SJSA1 (cell line): ENCODE measurements around the gene PCMT1. TPM values are rescaled to one million over a fixed set of nuclear protein-coding genes. Genes with fewer than 3 reads are reported as not detected.
A peak's percentile ranks its signal among the peaks of the same experiment; 100 is the strongest.

ENCODE experiments used
- DNase-seq, 2 experiments: peaks; one replicate each; pipeline ENCODE4 v3.0.0-alpha.2; 2015 to 2020; ENCODE audit warnings: low spot score in 2 of 2, low read depth in 1 of 2
- H3K27ac ChIP-seq: fragments of 250-450 bp; sonication (Bioruptor Pico); 2 replicates; pipeline ENCODE4 v1.5.1; 2020; ENCODE audit warnings: mild to moderate bottlenecking, moderate library complexity
- H3K27me3 ChIP-seq: fragments of 250-450 bp; sonication (Bioruptor Pico); replicated peaks from 2 replicates; pipeline ENCODE4 v1.5.1; 2020; ENCODE audit warnings: mild to moderate bottlenecking, moderate library complexity
- H3K36me3 ChIP-seq: fragments of 250-450 bp; sonication (Bioruptor Pico); 2 replicates; pipeline ENCODE4 v1.5.1; 2020; ENCODE audit warnings: mild to moderate bottlenecking
- H3K4me1 ChIP-seq: fragments of 250-450 bp; sonication (Bioruptor Pico); replicated peaks from 2 replicates; pipeline ENCODE4 v1.6.1; 2021; ENCODE audit warnings: mild to moderate bottlenecking
- H3K4me3 ChIP-seq: fragments of 250-450 bp; sonication (Bioruptor Pico); 2 replicates; pipeline ENCODE4 v1.5.1; 2020; ENCODE audit warnings: mild to moderate bottlenecking
- H3K9me3 ChIP-seq: fragments of 250-450 bp; sonication (Bioruptor Pico); replicated peaks from 2 replicates; pipeline ENCODE4 v1.5.1; 2020; ENCODE audit warnings: mild to moderate bottlenecking
- total RNA-seq: library from RNA; depleted of rRNA; stranded (reverse); fragments of >200 nt; shearing (Covaris generic); gene quantifications from 2 replicates; pipeline ENCODE4 v1.2.3, GENCODE V29; 2014; rRNA removed

The PCMT1 gene
- 90.1 and 199 TPM in 2 replicates for total RNA-seq

DNA sequence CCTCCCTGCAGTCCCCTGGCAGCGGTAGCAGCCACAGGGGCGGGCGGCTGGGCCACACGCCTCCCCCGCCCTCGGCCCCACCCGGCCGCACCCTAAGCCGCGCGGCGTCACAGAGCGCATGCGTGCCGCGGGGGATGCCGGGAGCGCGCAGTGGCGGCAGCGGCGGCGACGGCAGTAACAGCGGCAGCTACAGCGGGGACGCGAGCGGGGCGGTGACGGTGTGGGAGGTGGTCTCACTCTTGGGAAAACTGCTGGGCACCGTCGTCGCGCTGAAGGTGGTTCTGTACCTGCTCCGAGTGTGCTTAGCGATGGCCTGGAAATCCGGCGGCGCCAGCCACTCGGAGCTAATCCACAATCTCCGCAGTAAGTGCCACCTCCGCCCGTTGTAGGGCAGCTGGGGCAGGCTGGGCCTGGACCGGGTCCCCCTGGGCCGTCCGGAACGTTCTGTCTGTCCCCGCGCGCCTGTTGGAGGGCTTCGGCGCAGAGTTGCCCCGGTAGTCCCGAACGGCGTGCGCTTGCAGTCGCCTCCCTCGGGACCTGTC is at the start of gene PCMT1:
TSS of gene PCMT1 (plus strand) at position 148 of the 542 bp plus-strand sequence. CDS start at position 309, 161 bp downstream.
- peak; percentile 79 to 94 for DNase-seq
- Histone ChIP-seq H3K4me3 (peak within 1 kb of the TSS; percentile 95), H3K4me1 (peaks cover 27% of the 10 kb centered on the region), H3K36me3 (peaks cover 16% of the 10 kb centered on the region), H3K27me3 (no peaks in the 10 kb centered on the region), H3K27ac (peak within 1 kb of the TSS; percentile 46), H3K9me3 (peaks cover 4% of the 10 kb centered on the region; the same call in 1 of the 2 replicates)

DNA sequence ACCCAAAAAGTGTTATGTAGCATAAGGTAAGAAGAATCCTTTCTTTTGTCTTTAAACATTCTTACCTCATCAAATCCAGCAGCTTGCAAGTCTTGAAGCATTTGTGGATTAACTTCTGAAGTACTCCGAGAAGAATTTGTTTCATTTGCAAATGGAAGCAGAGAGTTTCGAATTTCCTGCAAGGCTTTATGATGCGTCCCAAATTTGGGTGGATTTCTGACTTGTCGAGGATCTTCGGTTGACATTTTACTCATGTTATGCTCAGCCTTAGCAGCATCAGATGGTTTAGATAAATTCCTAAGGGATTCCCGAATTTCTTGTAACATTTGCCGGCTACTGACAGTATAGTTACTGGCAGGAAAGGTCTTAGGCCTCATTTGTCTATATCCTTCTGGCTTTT is 47.8 kb upstream of the PCMT1 start:
- no peak for DNase-seq
- Histone ChIP-seq H3K4me3 (no peak overlapping the region), H3K27ac (no peak overlapping the region)

DNA sequence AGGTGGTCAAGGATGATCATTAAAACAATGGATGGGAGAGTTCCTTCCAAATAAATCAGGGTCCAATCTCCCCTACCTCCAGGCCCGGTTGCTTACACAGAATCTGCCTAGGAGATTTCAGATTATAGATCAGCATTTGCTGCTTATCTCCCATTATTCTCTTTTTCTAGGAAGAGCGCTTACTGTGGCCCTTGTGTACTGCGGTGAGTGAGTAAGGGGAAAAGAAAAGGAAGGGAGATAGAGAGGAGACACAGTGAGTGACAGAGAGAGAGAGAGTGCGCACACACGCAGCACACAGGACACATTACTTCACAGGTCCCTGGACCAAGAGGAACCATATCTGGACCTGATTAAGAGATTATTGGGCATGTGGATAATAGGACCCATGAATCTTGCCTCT is 37.8 kb upstream of the PCMT1 start:
- Histone ChIP-seq H3K27me3 (no peaks in the 10 kb centered on the region), H3K9me3 (no peaks in the 10 kb centered on the region), H3K27ac (no peak overlapping the region), H3K36me3 (peaks cover 21% of the 10 kb centered on the region), H3K4me3 (no peak overlapping the region), H3K4me1 (peaks cover 7% of the 10 kb centered on the region)
- DNase-seq = no peak

More for the DNA sequence above, 47.8 kb upstream of the PCMT1 start:
- Histone ChIP-seq H3K27me3 (no peaks in the 10 kb centered on the region), H3K9me3 (no peaks in the 10 kb centered on the region), H3K4me1 (peaks cover 6% of the 10 kb centered on the region), H3K36me3 (peaks cover 51% of the 10 kb centered on the region)

DNA sequence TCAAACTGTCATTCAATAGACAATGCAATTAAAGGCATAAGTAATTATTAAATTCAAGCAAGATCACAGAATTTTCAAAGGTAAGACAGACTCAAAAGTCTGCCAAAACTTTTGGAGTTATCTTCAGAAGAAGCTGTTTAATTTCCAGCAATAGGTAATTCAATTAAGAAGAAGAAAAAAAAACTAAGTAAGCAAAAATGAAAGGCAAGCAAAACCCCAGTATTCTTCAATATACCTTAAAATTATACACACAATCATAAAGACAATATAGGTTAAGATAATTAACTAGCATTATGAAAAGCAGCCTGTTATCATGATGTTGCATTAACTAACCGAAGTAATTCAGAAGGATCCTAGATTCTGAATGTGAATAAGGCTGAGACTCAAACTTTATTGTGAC is 35.1 kb upstream of the PCMT1 start:
- Histone ChIP-seq H3K9me3 (no peaks in the 10 kb centered on the region), H3K27ac (no peak overlapping the region), H3K4me3 (no peak overlapping the region), H3K27me3 (no peaks in the 10 kb centered on the region), H3K36me3 (peaks cover 28% of the 10 kb centered on the region), H3K4me1 (peaks cover 13% of the 10 kb centered on the region)
- no peak for DNase-seq

DNA sequence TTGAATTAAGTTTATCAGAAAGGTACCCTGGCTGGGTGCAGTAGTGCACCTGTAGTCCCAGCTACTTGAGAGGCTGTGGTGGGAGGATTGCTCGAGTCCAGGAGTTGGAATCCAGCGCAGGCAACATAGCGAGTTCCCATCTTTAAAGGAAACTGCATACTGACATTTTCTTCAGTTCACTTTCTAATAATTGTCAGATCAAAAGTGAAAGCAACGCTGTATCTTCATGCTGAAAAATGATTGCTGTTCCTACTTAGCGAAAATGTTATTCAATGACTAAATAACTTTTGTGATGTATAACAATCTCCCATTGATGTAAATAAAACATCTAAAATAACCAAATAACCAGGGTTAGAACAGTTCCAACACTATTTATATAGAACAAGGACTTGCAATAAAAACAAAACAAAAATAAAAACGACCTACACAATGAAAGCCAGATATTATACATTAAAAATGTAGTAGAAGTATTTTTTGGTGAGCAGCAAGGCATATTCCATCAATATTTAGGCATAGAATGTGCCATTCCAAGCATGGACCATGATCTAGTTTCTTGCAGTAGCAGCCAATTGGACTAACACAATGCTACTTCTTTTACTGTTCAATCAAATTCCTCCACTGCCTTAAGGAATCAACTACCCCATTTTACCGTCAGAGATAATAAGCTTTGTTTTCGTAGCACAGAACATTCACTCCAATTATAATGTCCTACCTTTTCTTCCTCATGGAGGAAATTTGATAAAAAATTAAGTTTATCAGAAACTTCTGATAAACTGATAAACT is 33.2 kb upstream of the PCMT1 start:
- Histone ChIP-seq H3K4me1 (peaks cover 13% of the 10 kb centered on the region), H3K27ac (no peak overlapping the region), H3K27me3 (no peaks in the 10 kb centered on the region), H3K9me3 (no peaks in the 10 kb centered on the region), H3K4me3 (peak overlapping the region; percentile 93), H3K36me3 (peaks cover 25% of the 10 kb centered on the region)
- DNase-seq = no peak

DNA sequence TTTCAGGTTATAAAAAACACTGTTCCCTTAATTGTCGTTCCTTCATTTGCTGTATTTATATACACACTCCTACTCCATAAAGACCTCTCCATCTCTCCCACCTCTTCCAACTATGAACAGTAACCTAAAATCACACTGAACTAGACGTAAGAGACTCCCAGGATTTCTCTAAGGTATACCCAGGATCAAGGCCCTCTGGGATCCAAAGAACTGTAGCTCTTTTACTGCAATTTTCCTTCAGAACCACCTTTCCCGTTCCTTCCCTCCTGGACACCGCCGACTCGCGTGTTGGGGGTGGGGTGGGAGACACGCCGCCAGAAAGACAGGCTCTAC is 32.3 kb upstream of the PCMT1 start:
- peaks cover 22% of the 10 kb centered on the region for H3K36me3 ChIP-seq
- peak overlapping the region; percentile 93 for H3K4me3 ChIP-seq
- DNase-seq = no peak
- H3K27ac ChIP-seq = peak overlapping the region; percentile 91; the same call in 1 of the 2 replicates
- H3K9me3 ChIP-seq = no peaks in the 10 kb centered on the region
- H3K27me3 ChIP-seq = no peaks in the 10 kb centered on the region
- H3K4me1 ChIP-seq = peaks cover 13% of the 10 kb centered on the region

DNA sequence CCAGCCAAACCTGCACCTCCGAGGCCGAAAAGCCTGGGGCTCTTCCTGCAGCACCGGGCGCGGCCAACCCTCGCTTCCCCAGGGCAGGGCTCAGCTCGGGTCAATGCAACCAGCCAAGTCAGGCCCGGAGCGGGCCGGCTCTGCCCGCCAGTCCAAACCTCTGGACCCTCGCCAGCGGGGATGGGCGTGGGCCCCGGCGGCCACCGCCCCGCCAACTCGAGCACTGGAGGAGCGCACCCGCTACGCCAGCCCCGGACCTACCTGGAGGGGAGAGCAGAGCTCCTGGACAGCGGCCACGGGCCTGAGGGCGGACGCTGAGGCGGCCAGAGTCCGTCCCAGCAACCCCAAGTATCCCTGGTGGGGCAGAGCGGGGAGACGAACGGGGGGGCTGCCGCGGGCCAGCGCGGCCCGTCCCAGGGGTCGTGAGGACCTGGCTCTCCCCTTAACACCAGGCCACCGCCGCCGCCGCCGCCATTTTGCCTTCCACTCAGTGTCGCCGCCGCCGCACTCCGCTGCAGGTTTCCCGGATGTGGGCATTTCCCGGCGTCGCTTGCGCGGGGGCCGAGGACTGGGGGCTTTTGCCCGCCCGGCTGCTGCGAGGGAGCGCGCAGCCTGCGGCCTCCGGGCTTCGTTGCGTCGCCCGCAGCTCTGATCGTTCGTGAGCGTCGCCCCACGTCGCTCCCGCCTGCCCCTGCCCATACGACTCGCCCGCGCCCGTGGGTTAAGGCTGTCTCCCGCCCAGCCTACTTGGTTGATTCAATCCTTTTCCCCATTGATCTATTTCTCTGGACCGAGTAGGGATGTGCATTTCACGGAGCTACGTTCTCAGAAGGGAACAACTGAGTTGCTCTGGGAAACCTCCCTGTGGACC is 31.7 kb upstream of the PCMT1 start, which contains the start of gene LATS1:
TSS of gene LATS1 (minus strand) at position 514 of the 871 bp plus-strand sequence. CDS start 15,975 bp downstream, outside the sequence.
- Histone ChIP-seq H3K27ac (peak within 1 kb of the TSS; percentile 91), H3K9me3 (no peaks in the 10 kb centered on the region), H3K36me3 (peaks cover 22% of the 10 kb centered on the region), H3K4me1 (peaks cover 13% of the 10 kb centered on the region), H3K27me3 (no peaks in the 10 kb centered on the region), H3K4me3 (peak within 1 kb of the TSS; percentile 93)
- peak; percentile 88 to 89 for DNase-seq

DNA sequence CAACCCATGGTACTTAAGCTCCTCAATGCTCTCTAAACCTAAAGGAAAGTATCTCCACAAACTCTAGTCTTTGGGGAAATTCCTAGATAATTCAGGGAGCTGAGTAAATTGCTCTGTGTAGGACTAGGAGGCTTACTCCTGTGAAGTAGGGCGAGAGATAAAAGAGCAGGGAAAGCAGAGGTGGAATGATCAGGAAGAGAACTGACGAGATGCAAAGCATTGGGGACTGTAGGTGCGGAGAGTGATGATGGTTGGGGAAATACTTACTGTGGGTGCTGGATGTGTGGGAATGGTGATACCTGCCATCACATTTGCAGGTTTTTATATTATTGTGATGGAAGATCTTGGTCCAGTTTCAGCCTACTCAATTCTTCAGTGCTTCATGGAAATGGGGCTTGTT is 30.0 kb upstream of the PCMT1 start:
- Histone ChIP-seq H3K4me1 (peaks cover 13% of the 10 kb centered on the region), H3K9me3 (no peaks in the 10 kb centered on the region), H3K36me3 (peaks cover 28% of the 10 kb centered on the region), H3K4me3 (no peak overlapping the region), H3K27ac (no peak overlapping the region), H3K27me3 (no peaks in the 10 kb centered on the region)
- DNase-seq = no peak

DNA sequence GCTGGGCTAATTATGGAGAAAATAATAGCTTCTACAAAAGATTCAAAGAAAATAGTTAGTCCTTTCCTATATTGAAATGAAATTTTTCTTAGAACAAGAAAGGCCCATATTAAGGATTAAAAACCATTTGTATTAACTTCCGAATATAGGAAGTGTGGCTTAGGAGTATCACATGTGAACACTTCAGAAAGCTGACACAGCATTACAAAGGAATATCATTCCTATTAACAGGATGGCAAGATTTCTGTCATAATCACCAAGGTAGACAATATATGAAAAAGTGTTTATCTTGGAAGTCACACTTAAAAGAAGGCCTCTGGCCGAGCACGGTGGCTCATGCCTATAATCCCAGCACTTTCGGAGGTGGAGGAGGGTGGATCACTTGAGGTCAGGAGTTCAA is 26.3 kb upstream of the PCMT1 start:
- Histone ChIP-seq H3K4me1 (peaks cover 4% of the 10 kb centered on the region; the same call in 1 of the 2 replicates), H3K9me3 (no peaks in the 10 kb centered on the region), H3K4me3 (no peak overlapping the region), H3K27me3 (no peaks in the 10 kb centered on the region), H3K36me3 (peaks cover 40% of the 10 kb centered on the region), H3K27ac (no peak overlapping the region)
- DNase-seq = no peak

DNA sequence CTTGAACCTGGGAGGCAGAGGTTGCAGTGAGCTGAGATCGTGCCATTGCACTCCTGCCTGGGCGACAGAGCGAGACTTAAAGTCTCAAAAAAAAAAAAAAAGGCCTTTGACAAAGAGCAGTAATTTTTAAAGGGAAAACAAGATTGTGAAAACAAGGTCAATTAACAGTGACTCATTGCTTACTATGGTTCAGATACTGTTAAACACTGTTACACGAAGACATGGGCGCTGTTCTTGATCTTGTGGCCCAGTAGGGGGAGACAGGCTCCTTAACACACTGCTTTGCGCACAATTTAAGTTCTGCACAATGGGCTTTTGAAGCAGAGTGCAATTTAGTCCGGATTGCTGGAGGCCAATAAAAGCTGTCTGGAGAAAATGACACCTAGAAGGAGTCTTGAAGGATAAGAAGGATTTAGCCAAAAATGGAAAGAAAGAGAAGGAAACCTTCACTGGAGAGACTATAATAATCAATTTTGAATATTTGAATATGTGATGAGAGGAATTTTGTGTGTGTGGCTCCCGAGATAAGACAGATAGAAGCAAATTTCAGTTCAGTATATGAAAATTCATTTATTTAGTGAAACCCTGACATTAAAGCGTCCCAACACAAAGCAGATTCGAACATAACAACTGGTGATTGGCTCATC is 25.6 kb upstream of the PCMT1 start:
- no peaks in the 10 kb centered on the region for H3K9me3 ChIP-seq
- H3K36me3 ChIP-seq = peaks cover 46% of the 10 kb centered on the region
- no peak overlapping the region for H3K27ac ChIP-seq
- no peaks in the 10 kb centered on the region for H3K27me3 ChIP-seq
- no peaks in the 10 kb centered on the region; the same call in 1 of the 2 replicates for H3K4me1 ChIP-seq
- peak; percentile 58 to 69 for DNase-seq
- H3K4me3 ChIP-seq = no peak overlapping the region

DNA sequence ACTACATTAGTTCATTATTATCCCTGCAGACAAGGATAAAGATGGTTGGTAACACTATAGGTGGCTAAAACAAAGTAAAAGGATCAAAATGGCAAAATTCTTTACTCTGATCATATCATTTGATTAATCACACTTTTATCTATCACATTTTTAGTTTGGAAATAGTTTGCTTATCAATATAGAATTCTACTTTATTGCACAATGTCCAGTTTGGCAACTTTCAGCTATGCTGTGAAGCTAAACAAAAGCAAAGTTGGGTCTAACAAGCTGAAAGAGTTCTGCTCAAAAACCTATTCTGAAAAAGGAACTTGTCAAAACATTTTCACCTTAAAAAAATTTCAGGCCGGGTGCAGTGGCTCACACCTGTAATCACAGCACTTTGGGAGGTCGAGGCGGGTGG is 23.8 kb upstream of the PCMT1 start:
- no peaks in the 10 kb centered on the region for H3K9me3 ChIP-seq
- H3K27ac ChIP-seq = no peak overlapping the region
- no peaks in the 10 kb centered on the region; the same call in 1 of the 2 replicates for H3K4me1 ChIP-seq
- H3K27me3 ChIP-seq = no peaks in the 10 kb centered on the region
- DNase-seq = no peak
- no peak overlapping the region for H3K4me3 ChIP-seq
- H3K36me3 ChIP-seq = peaks cover 65% of the 10 kb centered on the region

DNA sequence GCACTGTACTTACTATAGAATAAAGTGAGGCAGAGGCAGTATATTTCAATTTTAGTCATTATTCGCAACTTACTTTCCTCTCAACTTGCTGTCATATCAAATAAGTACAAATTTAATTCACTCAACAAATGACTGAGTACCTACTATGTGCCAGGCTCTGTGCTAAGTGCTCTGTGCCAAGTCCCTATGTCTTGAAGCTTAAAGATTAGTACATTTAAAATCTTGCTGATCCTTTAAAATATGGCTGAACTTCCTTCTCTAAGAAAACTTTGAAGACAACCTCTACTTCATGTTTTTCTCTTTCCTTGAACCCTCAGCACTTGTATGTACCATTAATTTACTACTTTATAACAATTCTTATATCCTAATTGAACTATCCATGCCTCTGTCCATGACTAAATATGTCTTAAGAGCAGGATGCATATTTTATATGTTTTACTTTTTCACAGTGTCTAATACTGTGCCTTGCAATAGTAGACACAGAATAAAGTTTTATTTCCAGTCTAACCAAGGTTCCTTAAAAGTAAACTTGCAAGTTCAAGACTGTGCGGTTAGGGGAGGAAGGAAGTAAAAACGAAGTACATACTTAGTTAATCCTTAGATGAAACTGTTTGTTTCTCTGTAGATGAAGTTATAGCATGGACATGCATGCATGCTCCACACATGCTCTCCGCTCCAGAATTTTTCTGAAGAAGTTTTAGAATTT is 21.6 kb upstream of the PCMT1 start:
- H3K36me3 ChIP-seq = peaks cover 82% of the 10 kb centered on the region
- H3K9me3 ChIP-seq = no peaks in the 10 kb centered on the region
- no peak overlapping the region for H3K27ac ChIP-seq
- no peaks in the 10 kb centered on the region; the same call in 1 of the 2 replicates for H3K4me1 ChIP-seq
- no peak overlapping the region for H3K4me3 ChIP-seq
- no peaks in the 10 kb centered on the region for H3K27me3 ChIP-seq
- no peak for DNase-seq
